ENCODE data around the gene PGAM4. TPM values are rescaled to one million over a fixed set of nuclear protein-coding genes. Genes with fewer than 3 reads are reported as not detected.
"Not testable (repeated sequence)": the region's sequence is repeated elsewhere in the genome, so short reads cannot be mapped to it uniquely, and the experiment has no call there.

Gene PGAM4
- polyA plus RNA-seq, 1 of the 3 experiments (the other 2 are of a cell fraction) = not detected

DNA sequence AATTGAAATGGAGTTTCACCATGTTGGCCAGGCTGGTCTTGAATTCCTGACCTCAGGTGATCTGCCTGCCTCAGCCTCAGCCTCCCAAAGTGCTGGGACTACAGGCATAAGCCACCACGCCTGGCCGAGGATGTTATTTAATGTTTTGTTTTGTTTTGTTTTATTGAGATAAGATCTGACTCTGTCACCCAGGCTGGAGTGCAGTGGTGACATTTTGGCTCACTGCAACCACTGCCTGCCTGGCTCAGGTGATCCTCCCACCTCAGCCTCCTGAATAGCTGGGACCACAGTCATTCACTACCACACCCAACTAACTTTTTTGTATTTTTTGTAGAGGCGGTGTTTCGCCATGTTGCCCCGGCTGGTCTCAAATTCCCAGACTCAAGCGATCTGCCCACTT is 24.4 kb downstream of the PGAM4 start:
- POLR2A ChIA-PET; H3K9ac ChIP-seq; H3K9me3 ChIP-seq; H3K36me3 ChIP-seq (replicated peaks in 1 of 2; ENCODE audit: control insufficient read depth in 1 of 2, insufficient read depth in 2 of 2, low read length in 1 of 2); H3K4me2 ChIP-seq; H3K9me2 ChIP-seq; H3K4me1 ChIP-seq (ENCODE audit: control insufficient read depth in 1 of 2, insufficient read depth in 2 of 2, low read depth in 1 of 2, low read length in 1 of 2); H3K27ac ChIP-seq (ENCODE audit: low read depth in 2 of 2, low read length in 1 of 2); H4K20me1 ChIP-seq (ENCODE audit: insufficient read depth); H3K79me2 ChIP-seq (ENCODE audit: insufficient read depth); H3K27me3 ChIP-seq (ENCODE audit: insufficient read depth); H2AFZ ChIP-seq (ENCODE audit: low read depth); H3F3A ChIP-seq (replicated peaks; ENCODE audit: insufficient read depth); DNase-seq; H3K4me3 ChIP-seq (ENCODE audit: low read depth in 2 of 2, low read length in 1 of 2): not testable (repeated sequence)
- 69% methylated on average over 6 of the region's 6 CpGs for WGBS (ENCODE audit: low lambda C conversion rate)
- CTCF ChIA-PET = interaction anchor here (1.9 kb wide), 1 partner anchor 35 kb away, joined by 6 read pairs; the partner anchor contains the start of gene ATP7A

DNA sequence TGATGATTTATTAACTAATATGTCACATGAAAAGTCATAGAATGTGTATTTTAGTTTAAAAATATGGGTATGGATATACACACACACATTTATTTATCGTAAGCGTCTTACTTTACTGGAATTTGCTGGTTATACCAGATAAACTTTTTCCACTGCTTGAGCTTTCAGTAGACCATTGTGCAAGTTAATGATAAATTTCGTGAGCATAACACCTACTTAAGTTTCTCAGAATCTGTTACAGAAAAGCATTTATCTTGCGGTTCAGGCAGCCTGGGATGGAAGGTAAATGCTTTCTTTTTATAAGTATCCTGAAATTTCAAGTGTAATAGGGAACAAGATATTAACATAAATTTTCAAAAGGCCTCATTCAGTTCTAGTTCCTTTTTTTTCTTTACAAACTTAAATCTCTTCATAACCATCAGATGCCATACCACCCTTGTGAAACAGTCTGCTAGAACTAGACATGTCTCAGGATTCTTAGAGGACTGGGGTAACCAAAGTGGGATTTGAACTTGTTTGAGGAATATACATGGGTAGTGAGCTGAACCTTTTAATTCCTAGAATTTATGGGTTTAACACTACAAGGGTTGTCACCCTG is 31.3 kb downstream of the PGAM4 start:
- H3K4me2 ChIP-seq = no peak overlapping the region
- H3K4me3 ChIP-seq (ENCODE audit: low read depth in 2 of 2, low read length in 1 of 2) = no peak overlapping the region
- H3K36me3 ChIP-seq (replicated peaks in 1 of 2; ENCODE audit: control insufficient read depth in 1 of 2, insufficient read depth in 2 of 2, low read length in 1 of 2) = no peaks in the 10 kb centered on the region
- H2AFZ ChIP-seq (ENCODE audit: low read depth) = no peak overlapping the region
- H3K79me2 ChIP-seq (ENCODE audit: insufficient read depth) = no peaks in the 10 kb centered on the region
- no peak for TF ChIP-seq GATA2 (CRISPR knock-in tag; IDR thresholded peaks at IDR 0.05)
- TF ChIP-seq ELF1 (IDR thresholded peaks at IDR 0.05) = no peak
- TF ChIP-seq MXI1 (IDR thresholded peaks at IDR 0.05; ENCODE audit: low read depth, low read length) = no peak
- no peak for TF ChIP-seq IRF3 (IDR thresholded peaks at IDR 0.05; ENCODE audit: low read depth, low read length)
- TF ChIP-seq, protein P1, sequence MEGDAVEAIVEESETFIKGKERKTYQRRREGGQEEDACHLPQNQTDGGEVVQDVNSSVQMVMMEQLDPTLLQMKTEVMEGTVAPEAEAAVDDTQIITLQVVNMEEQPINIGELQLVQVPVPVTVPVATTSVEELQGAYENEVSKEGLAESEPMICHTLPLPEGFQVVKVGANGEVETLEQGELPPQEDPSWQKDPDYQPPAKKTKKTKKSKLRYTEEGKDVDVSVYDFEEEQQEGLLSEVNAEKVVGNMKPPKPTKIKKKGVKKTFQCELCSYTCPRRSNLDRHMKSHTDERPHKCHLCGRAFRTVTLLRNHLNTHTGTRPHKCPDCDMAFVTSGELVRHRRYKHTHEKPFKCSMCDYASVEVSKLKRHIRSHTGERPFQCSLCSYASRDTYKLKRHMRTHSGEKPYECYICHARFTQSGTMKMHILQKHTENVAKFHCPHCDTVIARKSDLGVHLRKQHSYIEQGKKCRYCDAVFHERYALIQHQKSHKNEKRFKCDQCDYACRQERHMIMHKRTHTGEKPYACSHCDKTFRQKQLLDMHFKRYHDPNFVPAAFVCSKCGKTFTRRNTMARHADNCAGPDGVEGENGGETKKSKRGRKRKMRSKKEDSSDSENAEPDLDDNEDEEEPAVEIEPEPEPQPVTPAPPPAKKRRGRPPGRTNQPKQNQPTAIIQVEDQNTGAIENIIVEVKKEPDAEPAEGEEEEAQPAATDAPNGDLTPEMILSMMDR (IDR thresholded peaks at IDR 0.05) = no peak
- TF ChIP-seq USF2 (IDR thresholded peaks at IDR 0.05; ENCODE audit: borderline replicate concordance, low read depth, low read length) = no peak
- TF ChIP-seq POLR2AphosphoS5 (IDR thresholded peaks at IDR 0.05; ENCODE audit: low read depth, low read length) = no peak
- no peak for TF ChIP-seq NFIC (IDR thresholded peaks at IDR 0.05; ENCODE audit: borderline replicate concordance)
- no peak for TF ChIP-seq RXRA (IDR thresholded peaks at IDR 0.05; ENCODE audit: borderline replicate concordance, low read depth)
- DNase-seq = no peak
- H3K27me3 ChIP-seq (ENCODE audit: insufficient read depth) = no peaks in the 10 kb centered on the region
- POLR2A ChIA-PET = no interaction called here
- no peaks in the 10 kb centered on the region; the same call in 1 of the 2 replicates for H3K9me3 ChIP-seq
- H3F3A ChIP-seq (replicated peaks; ENCODE audit: insufficient read depth) = no peaks in the 10 kb centered on the region
- H3K27ac ChIP-seq (ENCODE audit: low read depth in 2 of 2, low read length in 1 of 2) = no peak overlapping the region
- CTCF ChIA-PET = no interaction called here
- 0 out of 4 replicates have a peak, but pooled peaks cover 0 to 4% of the 10 kb centered on the region in 2 experiments for H3K4me1 ChIP-seq (ENCODE audit: control insufficient read depth in 1 of 2, insufficient read depth in 2 of 2, low read depth in 1 of 2, low read length in 1 of 2)
- no peaks in the 10 kb centered on the region for H3K9me2 ChIP-seq
- no peak overlapping the region for H3K9ac ChIP-seq
- H4K20me1 ChIP-seq (ENCODE audit: insufficient read depth) = no peaks in the 10 kb centered on the region
- 50% methylated on average over 4 of the region's 4 CpGs for WGBS (ENCODE audit: low lambda C conversion rate)
